HCT116 (cell line): Measurements from ENCODE around the gene UQCRFS1. TPM values are rescaled to one million over a fixed set of nuclear protein-coding genes. Genes with fewer than 3 reads are reported as not detected.

Source experiments
- ATAC-seq: fragments of 200-7000 bp; cut with Tn5 transposase; 2 replicates; pipeline ENCODE4 v1.9.1; 2020; ENCODE audit warnings: mild to moderate bottlenecking, moderate library complexity
- BruUV-seq: library from RNA; stranded (reverse); fragments of 400-500 nt; replicated peaks from 2 replicates; lab custom pipeline; 2021; lab: Mats Ljungman, UMichigan
- CTCF ChIA-PET: fragments of 300-600 bp; sonication (Branson Sonifier 250); formaldehyde crosslinking; loops from one replicate; lab custom pipeline; 2021; ENCODE audit warnings: antibody characterized with exemption; lab: Charles Lee
- POLR2A ChIA-PET: fragments of 300-600, 350-600 bp; sonication (Branson Sonifier 250); formaldehyde crosslinking; loops from one replicate; lab custom pipeline; 2021; ENCODE audit warnings: antibody characterized with exemption; lab: Charles Lee
- RAD21 ChIA-PET, 2 experiments: fragments of 300-600 bp; sonication (Branson Sonifier 250); formaldehyde crosslinking; loops; one replicate each; lab custom pipeline; 2023; ENCODE audit warnings: low total read pairs in 2 of 2; ENCODE audit not compliant: uncharacterized antibody in 2 of 2, unreplicated experiment in 2 of 2, low non-redundant PET in 1 of 2; lab: Charles Lee
- DNase-seq: peaks from one replicate; pipeline ENCODE4 v3.0.0-alpha.2; 2010; ENCODE audit warnings: low read depth, low spot score
- H2AFZ ChIP-seq: fragments of 200-600 bp; shearing (Covaris generic), sonication (generic); 2 replicates; pipeline ENCODE4 v1.6.1; 2017; ENCODE audit warnings: low read depth, mixed run types, mixed read lengths, antibody characterized with exemption, low read length; ENCODE audit not compliant: poor library complexity, severe bottlenecking
- H3K27ac ChIP-seq: 2 replicates; pipeline ENCODE4 v1.5.1; 2012; ENCODE audit warnings: low read depth, low read length
- H3K27me3 ChIP-seq: fragments of 200-600 bp; sonication (generic); 2 replicates; pipeline ENCODE4 v1.6.1; 2016; ENCODE audit warnings: mixed run types, low read length, mixed read lengths; ENCODE audit not compliant: insufficient read depth
- H3K36me3 ChIP-seq, 2 experiments: fragments of 200-500 bp in 1 of 2; fragments of 200-600 bp in 1 of 2; sonication (Bioruptor generic) in 1 of 2; sonication (generic) in 1 of 2; 2 replicates each; pipeline versions ENCODE4 v1.5.1 to v1.6.1; 2014 to 2016; ENCODE audit warnings: low read length in 2 of 2, inconsistent platforms in 1 of 2, mixed read lengths in 1 of 2, mixed run types in 1 of 2; ENCODE audit not compliant: insufficient read depth in 2 of 2, control insufficient read depth in 1 of 2
- H3K4me1 ChIP-seq, 2 experiments: fragments of 200-600 bp in 1 of 2; sonication (generic) in 1 of 2; 2 replicates each; pipeline versions ENCODE4 v1.5.1 to v1.6.1; 2012 to 2017; ENCODE audit warnings: low read length in 2 of 2, inconsistent platforms in 1 of 2, mild to moderate bottlenecking in 1 of 2, mixed read lengths in 1 of 2, mixed run types in 1 of 2, moderate library complexity in 1 of 2; ENCODE audit not compliant: insufficient read depth in 2 of 2, control insufficient read depth in 1 of 2
- H3K4me2 ChIP-seq: fragments of 200-600 bp; sonication (generic); 2 replicates; pipeline ENCODE4 v1.6.1; 2017; ENCODE audit warnings: mixed run types, low read length, mixed read lengths
- H3K4me3 ChIP-seq, 2 experiments: fragments of 200-600 bp in 1 of 2; sonication (generic) in 1 of 2; replicated peaks in 1 of 2; 2 replicates each; pipeline ENCODE4 v1.5.1; 2011 to 2016; ENCODE audit warnings: low read length in 2 of 2, control low read depth in 1 of 2, low read depth in 1 of 2, mild to moderate bottlenecking in 1 of 2, mixed read lengths in 1 of 2, mixed run types in 1 of 2
- H3K79me2 ChIP-seq: fragments of 200-600 bp; sonication (generic); 2 replicates; pipeline ENCODE4 v1.6.1; 2017; ENCODE audit warnings: mild to moderate bottlenecking, mixed run types, low read length, moderate library complexity, mixed read lengths; ENCODE audit not compliant: insufficient read depth
- H3K9ac ChIP-seq: fragments of 200-600 bp; sonication (generic); 2 replicates; pipeline ENCODE4 v1.6.1; 2016; ENCODE audit warnings: low read length, mixed read lengths
- H3K9me2 ChIP-seq: fragments of 200-600 bp; sonication (generic), shearing (Covaris generic); 2 replicates; pipeline ENCODE4 v1.6.1; 2017; ENCODE audit warnings: mixed run types, mild to moderate bottlenecking, moderate library complexity; ENCODE audit not compliant: insufficient read depth
- H3K9me3 ChIP-seq, 2 experiments: fragments of 200-500 bp in 1 of 2; fragments of 200-600 bp in 1 of 2; sonication (Bioruptor generic) in 1 of 2; sonication (generic) in 1 of 2; 2 replicates each; pipeline ENCODE4 v1.6.1; 2014 to 2017; ENCODE audit warnings: low read length in 2 of 2, mixed read lengths in 2 of 2, inconsistent platforms in 1 of 2, low read depth in 1 of 2, mild to moderate bottlenecking in 1 of 2, mixed run types in 1 of 2, moderate library complexity in 1 of 2; ENCODE audit not compliant: control insufficient read depth in 1 of 2, insufficient read depth in 1 of 2
- H4K20me1 ChIP-seq: fragments of 200-600 bp; sonication (generic), shearing (Covaris generic); 2 replicates; pipeline ENCODE4 v1.6.1; 2017; ENCODE audit warnings: mixed run types, mild to moderate bottlenecking, moderate library complexity; ENCODE audit not compliant: insufficient read depth
- ATF3 ChIP-seq: IDR thresholded peaks from 2 replicates; pipeline ENCODE4 v1.6.1; 2012
- CBX3 ChIP-seq: IDR thresholded peaks from 2 replicates; pipeline ENCODE4 v1.6.1; 2012; ENCODE audit warnings: low read depth
- CEBPB ChIP-seq: IDR thresholded peaks from 2 replicates; pipeline ENCODE4 v1.6.1; 2012; ENCODE audit warnings: low read depth
- CTCF ChIP-seq, 3 experiments: fragments of 200-600 bp in 1 of 3; sonication (generic) in 1 of 3; IDR thresholded peaks in 2 of 3; conservative IDR thresholded peaks in 1 of 3; 2 replicates each; pipeline ENCODE4 v1.5.1; 2012 to 2017; ENCODE audit warnings: low read depth in 2 of 3, low read length in 2 of 3, antibody characterized with exemption in 1 of 3, borderline replicate concordance in 1 of 3, control low read depth in 1 of 3, mild to moderate bottlenecking in 1 of 3, mixed read lengths in 1 of 3, mixed run types in 1 of 3, moderate library complexity in 1 of 3; ENCODE audit not compliant: insufficient read depth in 1 of 3
- EGR1 ChIP-seq: IDR thresholded peaks from 2 replicates; pipeline ENCODE4 v1.6.1; 2012; ENCODE audit warnings: low read depth
- ELF1 ChIP-seq: IDR thresholded peaks from 2 replicates; pipeline ENCODE4 v1.6.1; 2012; ENCODE audit warnings: low read depth, borderline replicate concordance
- EZH2phosphoT487 ChIP-seq: fragments of 200-600 bp; IDR thresholded peaks from 2 replicates; pipeline ENCODE4 v1.6.1; 2018; ENCODE audit warnings: antibody characterized with exemption, borderline replicate concordance
- FOSL1 ChIP-seq: IDR thresholded peaks from 2 replicates; pipeline ENCODE4 v1.6.1; 2012; ENCODE audit warnings: low read depth
- JUND ChIP-seq: IDR thresholded peaks from 2 replicates; pipeline ENCODE4 v1.6.1; 2012
- POLR2A ChIP-seq: IDR thresholded peaks from 2 replicates; pipeline ENCODE4 v1.7.0; 2011; ENCODE audit warnings: borderline replicate concordance; ENCODE audit not compliant: insufficient read depth, insufficient read length; ENCODE audit errors: extremely low read depth
- POLR2AphosphoS5 ChIP-seq: IDR thresholded peaks from 2 replicates; pipeline ENCODE4 v1.6.1; 2011; ENCODE audit warnings: mild to moderate bottlenecking, low read depth, low read length, moderate library complexity
- RAD21 ChIP-seq: IDR thresholded peaks from 2 replicates; pipeline ENCODE4 v1.6.1; 2012; ENCODE audit warnings: low read depth, mild to moderate bottlenecking
- SIN3A ChIP-seq: IDR thresholded peaks from 2 replicates; pipeline ENCODE4 v1.6.1; 2012; ENCODE audit warnings: low read depth
- SP1 ChIP-seq: IDR thresholded peaks from 2 replicates; pipeline ENCODE4 v1.6.1; 2012; ENCODE audit warnings: low read depth
- SRF ChIP-seq: IDR thresholded peaks from 2 replicates; pipeline ENCODE4 v1.6.1; 2012; ENCODE audit warnings: low read depth
- ZFX ChIP-seq: fragments of 450-650 bp; IDR thresholded peaks from 2 replicates; pipeline ENCODE4 v1.6.1; 2017
- ZNF274 ChIP-seq: fragments of 200-500 bp; sonication (Bioruptor generic); IDR thresholded peaks from 2 replicates; pipeline ENCODE4 v1.6.1; 2014; ENCODE audit warnings: mild to moderate bottlenecking, low read depth, low read length, inconsistent platforms
- intact Hi-C: fragments of 100-400 bp; cut with micrococcal nuclease; formaldehyde crosslinking; loops from 2 replicates; pipeline ENCODE4 v1.10.0; 2022
- total RNA-seq: library from RNA; stranded (reverse); gene quantifications from one replicate; pipeline ENCODE4 v1.2.1, GENCODE V29; 2021; ENCODE audit not compliant: unreplicated experiment
- TF ChIP-seq, protein P1 (sequence below): IDR thresholded peaks from 2 replicates; pipeline ENCODE4 v1.6.1; 2011; ENCODE audit warnings: mild to moderate bottlenecking, low read length, moderate library complexity; ENCODE audit not compliant: insufficient replicate concordance; ENCODE audit errors: extremely low read depth
- TF ChIP-seq, protein P2 (sequence below): IDR thresholded peaks from 2 replicates; pipeline ENCODE4 v1.6.1; 2012; ENCODE audit warnings: low read depth

Gene UQCRFS1
- total RNA-seq, 1 experiment from 2014 or later, result 45.8 TPM

DNA sequence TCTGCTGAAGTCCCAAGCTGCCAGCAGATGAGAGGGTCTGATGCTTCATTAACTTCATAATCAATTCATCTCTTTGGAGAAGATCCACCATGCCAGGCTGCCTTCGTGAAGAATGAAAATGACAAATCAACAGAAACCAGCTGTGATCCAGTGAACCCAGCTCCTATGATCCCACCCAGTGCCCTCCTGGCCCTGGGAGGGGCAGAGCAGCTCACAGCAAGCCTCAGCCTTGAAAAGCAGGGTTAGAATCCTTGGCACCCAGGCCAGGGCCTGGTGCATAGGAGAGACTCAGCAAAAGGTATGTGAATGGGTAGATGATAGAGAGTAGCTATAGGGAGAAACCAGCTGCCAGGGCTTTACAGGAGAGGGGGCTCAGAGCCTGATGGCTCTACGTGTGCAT, 43.6 kb upstream of the UQCRFS1 start:
- H3K27ac ChIP-seq, result no peak overlapping the region
- H3K9ac ChIP-seq, result no peak overlapping the region
- ChIA-PET RAD21 (no interaction called here), POLR2A (no interaction called here), CTCF (no interaction called here)
- no TSS peak for BruUV-seq
- H2AFZ ChIP-seq, result no peak overlapping the region
- H3K9me3 ChIP-seq, result no peaks in the 10 kb centered on the region; a peak in 1 of 4 replicates
- H3K79me2 ChIP-seq, result no peaks in the 10 kb centered on the region
- H3K4me2 ChIP-seq, result no peak overlapping the region
- no peaks in the 10 kb centered on the region for H3K36me3 ChIP-seq
- H4K20me1 ChIP-seq, result no peaks in the 10 kb centered on the region
- no peaks in the 10 kb centered on the region for H3K9me2 ChIP-seq
- H3K27me3 ChIP-seq, result no peaks in the 10 kb centered on the region
- H3K4me1 ChIP-seq, result no peaks in the 10 kb centered on the region
- ATAC-seq, result no peak
- no peak overlapping the region for H3K4me3 ChIP-seq
- DNase-seq, result no peak
- TF ChIP-seq, protein P1, sequence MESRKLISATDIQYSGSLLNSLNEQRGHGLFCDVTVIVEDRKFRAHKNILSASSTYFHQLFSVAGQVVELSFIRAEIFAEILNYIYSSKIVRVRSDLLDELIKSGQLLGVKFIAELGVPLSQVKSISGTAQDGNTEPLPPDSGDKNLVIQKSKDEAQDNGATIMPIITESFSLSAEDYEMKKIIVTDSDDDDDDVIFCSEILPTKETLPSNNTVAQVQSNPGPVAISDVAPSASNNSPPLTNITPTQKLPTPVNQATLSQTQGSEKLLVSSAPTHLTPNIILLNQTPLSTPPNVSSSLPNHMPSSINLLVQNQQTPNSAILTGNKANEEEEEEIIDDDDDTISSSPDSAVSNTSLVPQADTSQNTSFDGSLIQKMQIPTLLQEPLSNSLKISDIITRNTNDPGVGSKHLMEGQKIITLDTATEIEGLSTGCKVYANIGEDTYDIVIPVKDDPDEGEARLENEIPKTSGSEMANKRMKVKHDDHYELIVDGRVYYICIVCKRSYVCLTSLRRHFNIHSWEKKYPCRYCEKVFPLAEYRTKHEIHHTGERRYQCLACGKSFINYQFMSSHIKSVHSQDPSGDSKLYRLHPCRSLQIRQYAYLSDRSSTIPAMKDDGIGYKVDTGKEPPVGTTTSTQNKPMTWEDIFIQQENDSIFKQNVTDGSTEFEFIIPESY, result no peak
- TF ChIP-seq ELF1, result no peak
- no peak for TF ChIP-seq CBX3
- TF ChIP-seq ZNF274, result no peak
- TF ChIP-seq, protein P2, sequence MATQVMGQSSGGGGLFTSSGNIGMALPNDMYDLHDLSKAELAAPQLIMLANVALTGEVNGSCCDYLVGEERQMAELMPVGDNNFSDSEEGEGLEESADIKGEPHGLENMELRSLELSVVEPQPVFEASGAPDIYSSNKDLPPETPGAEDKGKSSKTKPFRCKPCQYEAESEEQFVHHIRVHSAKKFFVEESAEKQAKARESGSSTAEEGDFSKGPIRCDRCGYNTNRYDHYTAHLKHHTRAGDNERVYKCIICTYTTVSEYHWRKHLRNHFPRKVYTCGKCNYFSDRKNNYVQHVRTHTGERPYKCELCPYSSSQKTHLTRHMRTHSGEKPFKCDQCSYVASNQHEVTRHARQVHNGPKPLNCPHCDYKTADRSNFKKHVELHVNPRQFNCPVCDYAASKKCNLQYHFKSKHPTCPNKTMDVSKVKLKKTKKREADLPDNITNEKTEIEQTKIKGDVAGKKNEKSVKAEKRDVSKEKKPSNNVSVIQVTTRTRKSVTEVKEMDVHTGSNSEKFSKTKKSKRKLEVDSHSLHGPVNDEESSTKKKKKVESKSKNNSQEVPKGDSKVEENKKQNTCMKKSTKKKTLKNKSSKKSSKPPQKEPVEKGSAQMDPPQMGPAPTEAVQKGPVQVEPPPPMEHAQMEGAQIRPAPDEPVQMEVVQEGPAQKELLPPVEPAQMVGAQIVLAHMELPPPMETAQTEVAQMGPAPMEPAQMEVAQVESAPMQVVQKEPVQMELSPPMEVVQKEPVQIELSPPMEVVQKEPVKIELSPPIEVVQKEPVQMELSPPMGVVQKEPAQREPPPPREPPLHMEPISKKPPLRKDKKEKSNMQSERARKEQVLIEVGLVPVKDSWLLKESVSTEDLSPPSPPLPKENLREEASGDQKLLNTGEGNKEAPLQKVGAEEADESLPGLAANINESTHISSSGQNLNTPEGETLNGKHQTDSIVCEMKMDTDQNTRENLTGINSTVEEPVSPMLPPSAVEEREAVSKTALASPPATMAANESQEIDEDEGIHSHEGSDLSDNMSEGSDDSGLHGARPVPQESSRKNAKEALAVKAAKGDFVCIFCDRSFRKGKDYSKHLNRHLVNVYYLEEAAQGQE, result no peak
- no peak for TF ChIP-seq EZH2phosphoT487
- TF ChIP-seq EGR1, result no peak
- no peak for TF ChIP-seq SP1
- no peak for TF ChIP-seq POLR2AphosphoS5
- TF ChIP-seq CTCF (IDR thresholded peaks at IDR 0.05 in 2 of 3, conservative IDR thresholded peaks at IDR 0.05 in 1 of 3; ENCODE audit: borderline replicate concordance in 1 of 3, insufficient read depth in 1 of 3, low read depth in 2 of 3, low read length in 2 of 3), result no peak
- TF ChIP-seq JUND, result no peak
- no peak for TF ChIP-seq ATF3
- TF ChIP-seq POLR2A, result no peak
- no peak for TF ChIP-seq ZFX
- no peak for TF ChIP-seq FOSL1
- no peak for TF ChIP-seq RAD21
- TF ChIP-seq SIN3A, result no peak
- TF ChIP-seq CEBPB, result no peak
- no peak for TF ChIP-seq SRF
- intact Hi-C loops, result loop anchor here (10.0 kb wide), 1 partner anchor 512 kb away; no protein-coding TSS in a partner anchor
